B cell (primary cell): Measurements from ENCODE around the gene GIT1. TPM values are rescaled to one million over a fixed set of nuclear protein-coding genes. Genes with fewer than 3 reads are reported as not detected.

Experiments
- ATAC-seq: fragments of 200-7000 bp; cut with Tn5 transposase; one replicate; pipeline ENCODE4 v1.10.0; 2021; ENCODE audit warnings: low read depth, mild to moderate bottlenecking, moderate number of reproducible peaks, moderate library complexity
- CTCF ChIA-PET: fragments of 350-600 bp; sonication (Branson Sonifier 250); formaldehyde crosslinking; loops from one replicate; lab custom pipeline; 2021; ENCODE audit warnings: antibody characterized with exemption, inconsistent platforms; lab: Charles Lee
- POLR2A ChIA-PET: fragments of 350-600 bp; sonication (Branson Sonifier 250); formaldehyde crosslinking; loops from one replicate; lab custom pipeline; 2021; ENCODE audit warnings: antibody characterized with exemption; lab: Charles Lee
- DNase-seq: peaks from one replicate; pipeline ENCODE4 v3.0.0; 2013
- H2AFZ ChIP-seq: 2 replicates; pipeline ENCODE4 v1.6.1; 2012; ENCODE audit warnings: mild to moderate bottlenecking, low read depth, low read length; ENCODE audit not compliant: insufficient read depth, poor library complexity, severe bottlenecking
- H3K27ac ChIP-seq, 2 donors: 1 replicate in 1 of 2; 2 replicates in 1 of 2; pipeline ENCODE4 v1.5.1; 2012 to 2013; ENCODE audit warnings: low read length in 2 of 2, mild to moderate bottlenecking in 2 of 2, moderate library complexity in 1 of 2
- H3K27me3 ChIP-seq, 4 experiments: fragments of 200-600 bp in 1 of 4; sonication (generic) in 1 of 4; replicated peaks in 1 of 4; 1 replicate in 2 of 4; 2 replicates in 2 of 4; pipeline versions ENCODE4 v1.6.1 to v1.7.0; 2013 to 2016; ENCODE audit warnings: low read length in 3 of 4, mild to moderate bottlenecking in 2 of 4, mixed read lengths in 1 of 4, moderate library complexity in 1 of 4; ENCODE audit not compliant: insufficient read depth in 4 of 4, control insufficient read depth in 3 of 4; ENCODE audit errors: control extremely low read depth in 1 of 4
- H3K36me3 ChIP-seq, 2 experiments: replicated peaks in 1 of 2; 1 replicate in 1 of 2; 2 replicates in 1 of 2; pipeline versions ENCODE4 v1.6.1 to v1.7.1; 2013; ENCODE audit warnings: low read length in 1 of 2; ENCODE audit not compliant: insufficient read depth in 2 of 2, control insufficient read depth in 1 of 2; ENCODE audit errors: control extremely low read depth in 1 of 2, extremely low read depth in 1 of 2
- H3K4me1 ChIP-seq, 2 donors: fragments of 200-600 bp in 1 of 2; sonication (generic) in 1 of 2; 1 replicate in 1 of 2; 2 replicates in 1 of 2; pipeline versions ENCODE4 v1.5.1 to v1.6.1; 2013 to 2017; ENCODE audit warnings: low read length in 2 of 2; ENCODE audit not compliant: control insufficient read depth in 2 of 2, insufficient read depth in 2 of 2
- H3K4me2 ChIP-seq: replicated peaks from 2 replicates; pipeline ENCODE3; 2012; ENCODE audit warnings: mild to moderate bottlenecking, low read depth, low read length; ENCODE audit not compliant: poor library complexity, severe bottlenecking
- H3K4me3 ChIP-seq, 5 experiments: fragments of 200-600 bp in 1 of 5; sonication (generic) in 1 of 5; 1 replicate in 3 of 5; 2 replicates in 2 of 5; pipeline versions ENCODE4 v1.5.1 to v1.7.0; 2011 to 2016; ENCODE audit warnings: low read length in 4 of 5, mild to moderate bottlenecking in 4 of 5, low read depth in 2 of 5, control low read depth in 1 of 5, moderate library complexity in 1 of 5; ENCODE audit not compliant: insufficient read depth in 1 of 5; ENCODE audit errors: control extremely low read depth in 1 of 5, extremely low read depth in 1 of 5
- H3K79me2 ChIP-seq: fragments of 200-600 bp; sonication (generic); one replicate; pipeline ENCODE4 v1.6.0; 2016; ENCODE audit warnings: low read length; ENCODE audit not compliant: control insufficient read depth, insufficient read depth
- H3K9ac ChIP-seq: fragments of 200-600 bp; sonication (generic); 2 replicates; pipeline ENCODE4 v1.6.1; 2017; ENCODE audit warnings: mild to moderate bottlenecking, low read length, moderate library complexity
- H3K9me3 ChIP-seq, 3 donors: one replicate each; pipeline versions ENCODE4 v1.6.1 to v1.7.1; 2013; ENCODE audit warnings: low read length in 2 of 3; ENCODE audit not compliant: control insufficient read depth in 2 of 3, insufficient read depth in 1 of 3; ENCODE audit errors: control extremely low read depth in 1 of 3
- H4K20me1 ChIP-seq: 2 replicates; pipeline ENCODE4 v1.6.0; 2012; ENCODE audit warnings: mild to moderate bottlenecking, low read length; ENCODE audit not compliant: insufficient read depth, control insufficient read depth, poor library complexity, severe bottlenecking
- H3K27ac Mint-ChIP-seq: one replicate; pipeline ENCODE4 v1.8.0; 2021; ENCODE audit warnings: mixed read lengths
- H3K27me3 Mint-ChIP-seq: one replicate; pipeline ENCODE4 v1.8.0; 2021; ENCODE audit warnings: mixed read lengths
- H3K4me1 Mint-ChIP-seq: one replicate; pipeline ENCODE4 v1.8.0; 2021; ENCODE audit warnings: mixed read lengths
- H3K4me3 Mint-ChIP-seq: one replicate; pipeline ENCODE4 v1.8.0; 2021; ENCODE audit warnings: mixed read lengths
- H3K9me3 Mint-ChIP-seq: one replicate; pipeline ENCODE4 v1.8.0; 2022; ENCODE audit warnings: mixed read lengths; ENCODE audit not compliant: insufficient read depth
- CTCF ChIP-seq: fragments of 200-600 bp; IDR thresholded peaks from one replicate; pipeline ENCODE4 v1.8.0; 2022; ENCODE audit warnings: antibody characterized with exemption, mild to moderate bottlenecking
- EZH2 ChIP-seq: IDR thresholded peaks from 2 replicates; pipeline ENCODE4 v1.6.1; 2012; ENCODE audit warnings: borderline replicate concordance, low read depth, mild to moderate bottlenecking, moderate library complexity, low read length; ENCODE audit not compliant: insufficient read depth, poor library complexity, severe bottlenecking
- WGBS: methylation state at CpG from one replicate; pipeline ENCODE4 v1.1.5; 2013; ENCODE audit warnings: missing lambda C conversion rate; ENCODE audit not compliant: insufficient coverage; 5-methylcytosine and 5-hydroxymethylcytosine counted together
- intact Hi-C: fragments of 100-400 bp; cut with micrococcal nuclease; formaldehyde crosslinking; loops from one replicate; pipeline ENCODE4 v1.10.0; 2022
- polyA plus RNA-seq: library from polyadenylated mRNA; depleted of rRNA; stranded (reverse); fragments of >200 nt; gene quantifications from 2 replicates; pipeline ENCODE4 v1.2.3, GENCODE V29; 2012
- total RNA-seq, 2 donors: library from RNA; stranded (reverse); fragments of 120-200 nt in 1 of 2; gene quantifications; 1 replicate in 1 of 2; 2 replicates in 1 of 2; pipeline versions ENCODE4 v1.2.3 to v1.2.4, GENCODE V29; 2013 to 2022

Gene GIT1
- total and polyA plus RNA-seq, 2 donors (not counting 1 experiment from before 2014, with no cell fraction given), result 49.3 to 61.9 TPM

DNA sequence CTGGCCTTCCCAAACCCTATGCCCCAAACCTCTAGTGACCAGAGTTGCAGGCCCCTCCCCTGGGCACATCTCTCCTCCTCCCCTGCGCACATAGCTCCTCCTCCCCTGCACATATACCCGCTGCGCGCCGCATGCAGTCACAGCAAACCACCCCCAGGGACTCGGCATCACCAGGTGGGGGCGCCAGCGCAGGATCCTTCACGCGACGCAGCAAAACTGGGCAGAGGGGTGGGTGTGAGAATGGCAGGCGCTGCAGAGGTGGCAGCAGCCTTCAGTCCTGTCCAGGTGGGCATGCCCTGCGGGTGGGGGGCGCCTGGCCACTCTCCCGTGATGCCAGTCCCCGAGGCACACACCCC lies 27.7 kb upstream of the GIT1 start:
- H3K4me1 ChIP-seq, result peaks cover 56 to 61% of the 10 kb centered on the region in 2 donors
- H3K9me3 ChIP-seq, result no peaks in the 10 kb centered on the region
- ATAC-seq (peak; percentile 71), DNase-seq (peak; percentile 90)
- Mint-ChIP-seq H3K4me3 (peak overlapping the region; percentile 90), H3K27me3 (peaks cover 5% of the 10 kb centered on the region), H3K9me3 (no peaks in the 10 kb centered on the region), H3K4me1 (peaks cover 47% of the 10 kb centered on the region), H3K27ac (peak overlapping the region; percentile 64)
- peaks cover 6% of the 10 kb centered on the region for H3K79me2 ChIP-seq
- H2AFZ ChIP-seq, result peak overlapping the region; percentile 88
- WGBS, result 2% methylated on average over 16 of the region's 16 CpGs
- POLR2A ChIA-PET, result interaction anchor here (0.5 to 1.6 kb wide), 9 partner anchors 25 to 972 kb away, joined by 3 to 12 read pairs (median 3); partner anchors contain the start of genes BLTP2 and SSH2
- H3K4me3 ChIP-seq, result peak overlapping the region in 4 of 5 experiments; percentile 37 to 73 (median 53)
- intact Hi-C loops, result loop anchor here (5.0 to 10.0 kb wide), 2 partner anchors 145 to 322 kb away; partner anchors contain the start of gene NUFIP2
- H3K4me2 ChIP-seq, result peak overlapping the region; percentile 100
- H3K27me3 ChIP-seq, result peaks cover 0 to 40% (median 12%) of the 10 kb centered on the region in 4 experiments
- H3K36me3 ChIP-seq, result no peaks in the 10 kb centered on the region
- CTCF ChIA-PET, result interaction anchor here (0.7 to 15.4 kb wide), 37 partner anchors 8 to 476 kb away, joined by 3 to 336 read pairs (median 6); partner anchors contain the start of genes ABHD15, ANKRD13B, GIT1 and NUFIP2
- peaks cover 41% of the 10 kb centered on the region for H4K20me1 ChIP-seq
- H3K9ac ChIP-seq, result peak overlapping the region; percentile 68
- no peak overlapping the region for H3K27ac ChIP-seq
- TF ChIP-seq CTCF, result peak; percentile 76
- TF ChIP-seq EZH2, result no peak
